ENCODE measurements around the gene SETDB1.

SETDB1 gene

DNA sequence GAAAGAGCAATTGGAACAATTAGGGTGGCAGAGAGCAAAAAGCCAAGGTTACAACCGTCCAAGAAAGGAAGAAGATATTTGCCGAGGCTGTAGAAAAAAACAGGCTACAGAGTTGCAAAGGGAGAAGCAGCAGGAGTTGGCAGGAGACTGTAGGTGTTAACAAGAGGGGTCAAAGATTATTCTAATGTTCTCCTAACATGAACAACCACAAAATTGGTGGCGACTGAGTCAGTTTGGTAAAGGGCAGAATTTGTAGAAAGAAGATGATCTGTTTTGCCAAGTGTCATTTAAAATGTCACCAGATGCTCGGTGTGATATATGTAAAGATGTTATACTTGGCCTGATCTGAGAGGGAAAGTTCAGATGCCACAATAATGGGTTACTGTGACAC is 81.7 kb downstream of the SETDB1 start:
- DNase-seq (ENCODE audit: low read depth) = no peak
- peak overlapping the region; percentile 85 for H3K4me3 ChIP-seq (ENCODE audit: low read depth, low read length)
- TF ChIP-seq CTCF (IDR thresholded peaks at IDR 0.05; ENCODE audit: low read depth, low read length, missing control alignments) = no peak

DNA sequence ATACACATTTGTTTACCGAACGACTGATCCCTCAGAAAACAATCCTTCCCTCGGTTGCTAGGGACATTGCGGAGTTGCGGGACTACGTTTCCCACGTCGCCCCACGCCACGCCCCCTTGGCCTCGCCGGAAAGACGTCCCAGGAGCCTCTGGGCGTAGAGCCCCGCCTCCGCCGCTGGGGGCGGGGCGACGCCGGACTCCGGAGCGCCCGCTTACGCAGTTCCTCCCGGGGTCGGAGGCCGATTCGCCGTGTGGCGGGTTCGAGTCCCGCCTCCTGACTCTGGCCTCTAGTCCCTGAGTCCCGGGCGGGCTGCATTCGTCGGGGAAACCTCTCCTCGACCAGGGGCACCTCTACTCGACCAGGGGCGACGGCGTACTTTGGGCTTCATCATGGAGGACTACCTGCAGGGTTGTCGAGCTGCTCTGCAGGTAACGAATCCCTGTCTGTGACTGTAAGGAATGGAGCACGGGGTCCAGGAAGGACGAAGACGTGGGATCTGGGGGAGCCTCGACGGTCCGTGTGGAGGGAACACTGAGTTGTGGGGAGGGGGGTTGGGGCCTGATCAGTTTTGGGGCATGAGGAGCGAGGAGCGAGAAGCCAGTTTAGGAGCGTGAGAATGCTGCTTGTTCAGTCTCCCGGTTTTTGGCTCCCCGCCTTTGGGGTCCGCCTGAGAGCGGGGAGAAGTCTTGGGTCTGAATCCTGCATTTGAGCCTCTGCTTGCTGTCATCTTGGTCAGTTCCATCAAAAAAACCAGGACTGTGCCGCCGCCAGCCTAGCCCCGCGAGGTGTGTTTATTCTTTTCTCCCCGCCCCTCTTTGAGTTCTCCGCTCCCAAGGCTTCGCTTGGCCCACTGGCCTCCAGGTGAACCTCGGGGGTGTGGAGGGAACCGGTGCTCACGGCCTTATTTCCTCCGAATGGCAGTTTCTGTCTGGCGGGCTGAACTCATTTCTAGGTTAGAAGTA is 82.4 kb downstream of the SETDB1 start, which contains the start of gene PRUNE1:
TSS of gene PRUNE1 (plus strand) at position 206 of the 962 bp plus-strand sequence. CDS start at position 390, 184 bp downstream.
- H3K4me3 ChIP-seq (ENCODE audit: low read depth, low read length) = peak within 1 kb of the TSS; percentile 85
- DNase-seq (ENCODE audit: low read depth) = peak; percentile 82
- TF ChIP-seq CTCF (IDR thresholded peaks at IDR 0.05; ENCODE audit: low read depth, low read length, missing control alignments) = no peak

- TF ChIP-seq CTCF (IDR thresholded peaks at IDR 0.05; ENCODE audit: low read depth, low read length, missing control alignments) = no peak
Observed at GRCh38 chr1:151009206-151009587, 83.0 kb downstream of the SETDB1 start.

GRCh38 chr1:151009674-151010345 is 83.6 kb downstream of the SETDB1 start:
- no peak for TF ChIP-seq CTCF (IDR thresholded peaks at IDR 0.05; ENCODE audit: low read depth, low read length, missing control alignments)
- DNase-seq (ENCODE audit: low read depth) = no peak
- no peak overlapping the region; the same call in 1 of the 2 replicates for H3K4me3 ChIP-seq (ENCODE audit: low read depth, low read length)

More at GRCh38 chr1:151009206-151009587, 83.0 kb downstream of the SETDB1 start:
- no peak for DNase-seq (ENCODE audit: low read depth)
- peak overlapping the region; percentile 85 for H3K4me3 ChIP-seq (ENCODE audit: low read depth, low read length)

DNA sequence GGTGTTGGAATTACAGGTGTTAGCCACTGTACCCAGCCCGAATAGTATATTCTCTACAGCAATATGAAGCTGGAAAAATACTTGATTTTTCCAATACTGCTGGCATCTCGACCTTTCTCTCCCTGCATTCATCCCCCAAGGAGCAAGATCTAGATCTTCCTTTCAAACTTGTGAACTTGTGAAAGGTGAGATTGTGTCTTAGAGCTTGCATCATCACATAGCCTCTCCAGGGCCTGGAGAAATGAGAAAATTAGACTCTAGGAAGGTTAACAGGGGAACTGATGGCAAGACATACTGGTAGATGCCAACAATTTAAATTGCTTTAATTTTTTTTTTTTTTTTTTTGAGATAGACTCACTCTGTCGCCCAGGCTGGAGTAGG is 84.2 kb downstream of the SETDB1 start:
- TF ChIP-seq CTCF (IDR thresholded peaks at IDR 0.05; ENCODE audit: low read depth, low read length, missing control alignments) = no peak
- DNase-seq (ENCODE audit: low read depth) = no peak
- no peak overlapping the region for H3K4me3 ChIP-seq (ENCODE audit: low read depth, low read length)

DNA sequence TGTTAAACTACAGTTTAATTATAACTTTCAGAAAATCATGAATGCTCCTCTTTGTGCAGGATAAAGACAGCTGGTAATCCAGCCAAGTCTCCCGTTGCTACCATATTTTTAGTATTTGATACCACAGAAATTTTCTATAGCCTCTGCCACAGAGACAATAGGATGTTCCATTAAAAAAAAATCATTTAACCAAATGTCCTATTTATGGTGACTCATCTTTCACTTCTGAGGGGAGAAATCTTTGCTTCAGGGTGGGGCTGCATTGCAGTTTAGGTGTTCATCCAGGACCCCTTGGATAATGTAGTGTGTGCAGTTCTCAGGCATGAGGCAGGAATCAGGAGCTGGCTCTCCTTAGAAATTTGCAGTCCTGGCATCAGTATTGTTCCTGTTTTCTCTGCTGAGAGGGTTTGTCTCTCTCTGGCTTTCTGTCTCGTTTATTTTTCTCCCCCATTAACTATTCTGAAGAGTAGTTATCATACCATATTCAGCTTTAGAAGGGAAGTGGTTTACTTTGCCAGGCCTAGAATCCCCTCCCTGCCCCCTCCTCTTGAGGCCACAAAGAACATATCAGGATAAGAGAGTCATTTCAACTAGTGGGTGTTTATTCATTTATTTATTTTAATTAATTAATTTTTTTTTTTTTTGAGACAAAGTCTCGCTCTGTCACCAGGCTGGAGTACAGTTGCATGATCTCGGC is 85.1 kb downstream of the SETDB1 start:
- no peak for TF ChIP-seq CTCF (IDR thresholded peaks at IDR 0.05; ENCODE audit: low read depth, low read length, missing control alignments)
- no peak for DNase-seq (ENCODE audit: low read depth)
- H3K4me3 ChIP-seq (ENCODE audit: low read depth, low read length) = no peak overlapping the region
